Medulla oblongata (tissue), 1 donor: Measurements from ENCODE around the gene VAV2.
"Not testable (repeated sequence)": the region's sequence is repeated elsewhere in the genome, so short reads cannot be mapped to it uniquely, and the experiment has no call there.

Experiments
- DNase-seq: peaks from one replicate; pipeline ENCODE4 v3.0.0-alpha.2; 2015; ENCODE audit errors: extremely low spot score

Gene VAV2

DNA sequence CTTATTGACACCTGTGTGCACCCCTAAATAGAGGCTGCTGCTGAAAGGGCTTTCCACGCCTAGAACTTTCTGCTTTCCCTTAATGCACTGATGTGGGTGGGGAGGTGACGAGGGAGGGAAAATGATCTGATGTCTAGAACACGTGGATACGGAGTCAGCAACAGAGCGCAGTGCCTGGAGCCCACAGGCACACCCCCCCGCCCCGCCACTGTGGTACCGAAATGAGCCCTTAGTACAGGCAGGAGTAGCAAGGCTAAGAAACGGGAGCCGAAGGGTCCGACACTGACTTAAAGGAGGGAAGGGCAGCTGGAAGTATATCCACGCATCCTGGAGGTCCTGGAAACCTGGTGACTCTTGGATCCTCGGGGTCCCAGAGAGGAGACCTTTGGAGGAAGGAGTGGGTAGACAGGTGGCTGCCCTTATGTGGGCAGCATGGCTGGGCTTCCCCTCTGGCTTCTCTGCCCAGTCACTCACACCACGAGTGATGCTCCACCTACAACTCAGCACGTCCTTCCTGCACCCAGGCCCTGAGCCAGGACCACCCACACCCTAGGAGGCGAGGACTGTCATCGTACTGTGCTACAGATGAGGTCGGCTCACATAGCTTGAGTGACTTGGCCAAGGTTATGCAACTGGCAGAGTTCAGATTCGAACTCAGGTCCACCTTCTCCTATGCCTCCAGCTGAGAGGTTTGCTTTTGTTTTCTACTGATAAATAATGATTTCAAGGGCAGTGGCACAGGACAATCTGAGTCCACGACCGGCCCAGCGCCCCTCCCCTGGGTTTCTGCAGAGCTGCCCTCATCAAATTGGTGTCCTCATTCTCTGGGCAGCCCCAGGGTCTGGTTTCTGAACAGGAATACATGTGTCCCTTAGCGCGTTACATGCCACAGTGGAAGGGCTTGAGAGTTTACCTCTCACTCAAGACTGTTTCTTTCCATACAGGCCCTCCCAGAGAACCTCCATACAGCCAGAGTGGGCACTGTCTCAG lies 4.7 kb upstream of the VAV2 start:
- no peak for DNase-seq

GRCh38 chr9:133995012-133995896 lies 3.1 kb upstream of the VAV2 start:
- DNase-seq, result no peak

DNA sequence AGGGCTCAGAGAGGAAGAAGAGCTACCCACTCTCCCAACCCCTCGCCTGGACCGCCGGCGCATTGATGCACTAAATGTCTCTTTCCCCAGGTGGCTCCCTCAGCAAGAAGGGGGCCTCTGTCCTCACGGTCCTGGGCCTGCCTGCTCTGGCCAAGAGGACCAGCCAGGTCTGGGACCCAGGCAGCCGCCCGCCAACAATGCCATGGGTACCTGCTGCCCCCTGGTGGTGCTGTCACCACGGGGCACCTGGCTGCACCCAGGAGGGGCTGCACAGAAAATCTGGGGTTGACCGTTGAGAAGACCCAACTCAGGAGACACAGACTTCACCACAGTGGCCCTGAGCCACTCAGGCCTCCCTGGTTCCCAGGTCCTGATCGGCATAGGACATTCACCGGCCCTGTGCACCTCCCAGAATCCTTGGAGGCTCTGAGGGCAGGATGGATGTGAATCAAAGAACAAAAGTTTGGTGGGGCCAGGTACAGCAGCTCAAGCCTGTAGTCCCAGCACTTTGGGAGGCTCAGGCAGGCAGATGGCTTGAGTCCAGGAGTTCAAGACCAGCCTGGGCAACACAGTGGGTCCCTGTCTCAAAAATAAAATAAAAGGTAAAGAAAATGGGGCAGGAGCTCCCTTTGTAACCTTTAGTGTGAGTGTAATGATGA lies 2.4 kb upstream of the VAV2 start:
- peak; percentile 81 for DNase-seq

GRCh38 chr9:133993635-133994253 lies 1.6 kb upstream of the VAV2 start:
- no peak for DNase-seq

DNA sequence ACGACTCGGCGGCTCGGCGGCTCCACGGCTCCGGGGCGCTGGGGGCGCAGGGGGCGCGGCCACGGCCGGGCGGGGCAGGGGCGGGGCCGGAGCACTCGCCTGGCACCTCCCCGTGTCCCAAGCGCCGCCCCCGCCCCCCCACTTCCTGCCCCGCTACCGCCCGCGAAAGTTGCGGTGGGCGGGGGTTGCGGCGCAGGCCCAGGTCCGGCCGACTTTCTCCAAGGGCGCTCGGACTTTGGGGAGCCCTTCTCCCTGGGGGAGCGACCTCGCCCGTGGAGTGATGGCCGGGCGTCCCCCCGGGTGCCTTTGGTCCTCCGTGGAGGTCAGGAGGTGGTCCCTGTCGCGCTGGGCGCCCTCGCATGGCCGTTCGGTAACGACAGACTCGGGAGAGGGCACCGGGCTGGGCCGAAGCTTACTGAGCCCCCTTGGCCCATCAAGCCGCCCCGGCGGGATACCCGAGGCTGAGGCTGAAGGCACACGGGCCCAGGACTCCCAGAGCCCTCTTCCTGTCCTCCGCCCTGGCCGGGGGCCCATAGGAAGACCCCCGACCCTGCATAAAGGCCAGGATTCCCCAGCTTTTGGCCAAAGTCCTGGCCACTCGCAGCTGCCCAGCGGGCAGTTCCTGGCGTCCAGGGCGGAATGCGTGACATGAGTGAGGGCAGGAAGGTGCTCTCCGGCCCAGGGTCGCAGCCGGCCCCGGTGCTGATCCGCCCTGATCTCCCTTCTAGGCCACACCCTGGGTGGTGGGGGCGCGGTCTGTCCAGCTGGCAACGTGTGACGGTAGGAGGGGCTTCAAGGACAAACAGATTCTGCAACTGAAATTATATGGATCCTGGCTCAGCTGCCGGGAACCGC lies 883 bp upstream of the VAV2 start:
- peak; percentile 48 for DNase-seq

DNA sequence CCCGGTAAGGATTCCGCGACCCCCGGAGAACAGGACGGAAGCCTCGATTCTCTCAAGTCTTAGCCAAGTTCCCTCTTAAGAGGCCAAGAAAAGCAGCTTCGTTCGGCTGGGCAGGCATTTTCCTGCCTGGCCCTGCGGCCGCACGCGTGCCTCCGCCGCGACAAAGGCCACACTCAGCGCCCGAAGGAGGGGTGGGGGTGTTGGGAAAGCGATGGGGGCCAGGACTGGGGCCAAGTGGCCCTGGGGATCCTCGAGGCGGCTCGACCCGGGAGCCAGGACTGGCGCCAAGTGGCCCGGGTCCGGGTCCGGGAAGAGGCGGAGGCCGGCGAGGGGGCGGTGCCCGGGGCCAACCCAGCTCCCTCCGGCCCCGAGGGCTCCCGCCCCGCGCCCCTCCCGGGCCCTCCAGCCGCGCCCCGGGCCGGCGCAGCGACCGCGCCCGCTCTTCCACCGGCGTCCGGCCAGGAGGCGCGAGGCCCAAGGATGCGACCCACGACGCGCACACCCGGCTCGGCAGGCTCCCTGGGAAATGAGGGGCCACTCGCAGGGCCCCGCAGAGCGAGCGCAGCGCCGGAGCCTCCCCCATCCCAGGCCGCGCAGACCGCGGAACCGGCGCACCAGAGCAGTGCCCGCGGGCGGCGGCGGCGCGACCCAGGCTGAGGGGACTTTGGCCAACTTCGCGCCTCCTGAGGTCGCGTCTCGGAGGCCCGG lies 756 bp downstream of the VAV2 start:
- no peak for DNase-seq

GRCh38 chr9:133990366-133991213 lies 1.5 kb downstream of the VAV2 start:
- DNase-seq, result no peak

DNA sequence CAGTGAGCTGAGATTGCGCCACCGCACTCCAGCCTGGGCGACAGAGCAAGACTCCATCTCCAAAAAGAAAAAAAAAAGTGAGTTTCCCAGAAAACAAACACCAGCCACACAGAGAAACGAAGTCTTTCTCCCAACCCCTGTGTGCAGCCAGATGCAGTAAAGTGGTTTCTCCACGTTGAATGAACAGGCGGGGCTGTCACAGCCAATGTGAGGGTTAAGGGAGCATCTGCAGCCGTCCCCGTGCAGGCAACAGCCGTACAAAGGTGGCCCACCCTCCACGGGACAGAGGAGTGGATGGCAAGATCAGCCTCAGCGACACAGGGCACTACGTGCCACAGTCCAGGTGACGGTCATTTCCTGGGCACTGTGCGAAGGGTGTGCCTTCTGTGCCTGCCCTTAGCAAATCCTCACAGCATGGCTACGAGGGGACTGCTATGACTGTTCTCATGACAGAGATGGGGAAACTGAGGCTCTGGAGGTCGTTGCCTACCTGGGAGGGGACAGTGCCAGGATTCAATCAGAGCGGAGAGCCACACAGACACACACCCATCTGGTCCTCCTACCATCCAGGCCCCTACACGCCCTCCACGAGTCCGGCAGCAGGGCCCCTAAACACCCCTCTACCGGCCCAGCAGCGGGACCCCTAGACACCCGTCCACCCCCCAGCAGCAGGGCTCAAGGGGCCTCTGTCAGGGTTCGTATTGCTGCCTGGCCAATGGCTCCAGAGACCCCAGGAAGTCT lies 2.3 kb downstream of the VAV2 start:
- DNase-seq, result no peak

- not testable (repeated sequence) for DNase-seq
Observed at GRCh38 chr9:133988771-133989170, 3.4 kb downstream of the VAV2 start.

DNA sequence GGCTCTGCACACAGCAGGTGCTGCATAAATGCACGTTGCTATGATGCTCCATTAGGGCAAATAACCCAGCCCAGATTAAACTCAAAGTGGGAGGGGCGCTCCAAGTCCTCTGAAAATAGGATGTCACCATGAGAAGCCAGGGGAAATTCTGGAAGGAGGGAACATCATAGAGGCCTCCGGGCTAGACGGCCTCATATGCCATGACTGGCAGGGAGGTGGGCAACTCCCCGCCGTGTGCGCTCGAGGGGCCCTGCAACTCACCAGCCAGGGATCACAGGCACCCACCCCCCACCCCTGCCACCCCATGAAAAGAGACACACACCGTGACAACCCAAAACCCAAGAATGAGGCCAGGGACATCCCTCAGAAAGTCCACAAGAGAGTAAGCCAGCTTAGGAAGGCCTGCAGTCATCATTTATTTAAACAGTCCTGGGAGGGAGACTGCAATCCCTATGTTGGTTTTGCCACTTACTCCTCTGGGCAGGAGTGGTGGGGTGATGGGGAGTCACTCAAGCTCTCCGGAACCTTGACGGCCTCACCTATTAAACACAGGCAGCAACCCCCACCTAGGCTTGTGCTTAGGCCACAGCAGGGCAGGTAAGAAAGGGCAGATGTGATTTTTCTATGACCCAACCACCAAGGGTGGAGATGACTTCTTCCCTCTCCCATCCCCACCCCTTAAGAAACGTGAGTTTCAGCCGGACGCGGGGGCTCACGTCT lies 4.0 kb downstream of the VAV2 start:
- DNase-seq, result no peak

GRCh38 chr9:133987446-133987788 lies 4.7 kb downstream of the VAV2 start:
- no peak for DNase-seq

GRCh38 chr9:133986774-133987445 lies 5.2 kb downstream of the VAV2 start:
- DNase-seq, result no peak

DNA sequence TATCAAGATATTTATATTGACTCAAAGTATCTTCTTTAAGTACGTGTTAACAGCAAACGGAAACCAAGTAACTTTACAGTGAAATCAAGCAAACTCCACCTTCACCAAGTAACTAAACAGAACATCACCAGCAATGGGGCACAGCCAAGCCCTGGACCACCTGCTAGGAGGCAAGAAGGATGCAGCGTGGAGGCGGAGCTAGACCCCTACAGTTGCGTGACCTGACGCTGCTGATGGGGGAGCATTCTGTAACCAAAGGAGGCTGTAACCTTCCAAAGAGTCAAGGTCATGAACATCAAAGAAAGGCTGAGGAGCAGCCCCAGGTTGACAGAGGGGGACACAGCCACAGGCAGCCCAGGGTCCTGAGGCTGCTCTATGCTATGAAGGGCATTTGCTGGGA lies 6.1 kb downstream of the VAV2 start:
- DNase-seq, result no peak

GRCh38 chr9:133982971-133983720 lies 9.0 kb downstream of the VAV2 start:
- DNase-seq, result no peak

- DNase-seq, result no peak
Observed at GRCh38 chr9:133981958-133982681, 10.0 kb downstream of the VAV2 start.

DNA sequence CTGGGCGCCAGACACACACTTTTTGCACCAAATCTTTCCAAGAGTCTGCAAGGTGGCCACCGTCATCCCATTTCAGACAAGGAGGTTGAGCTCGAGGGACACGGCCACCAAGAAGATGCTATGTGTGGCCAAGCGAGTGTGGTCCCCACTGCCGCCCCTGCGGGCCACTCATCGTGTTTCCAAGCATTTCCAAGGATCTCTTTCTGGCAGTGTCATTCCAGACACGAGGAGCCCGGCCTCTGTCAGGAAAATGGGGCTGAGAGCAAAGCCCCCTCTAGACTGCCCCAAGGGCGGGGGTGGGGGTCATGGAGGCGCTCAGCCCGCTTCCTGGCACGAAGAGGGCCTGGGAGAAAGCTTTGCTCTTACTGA lies 10.6 kb downstream of the VAV2 start:
- DNase-seq, result no peak
